ENCODE results near the gene SUPT3H. TPM values are rescaled to one million over a fixed set of nuclear protein-coding genes. Genes with fewer than 3 reads are reported as not detected.

SUPT3H gene
- 6.7 TPM for total RNA-seq
- long read RNA-seq, partial matches to known transcripts = 0 of 1 reads
- long read RNA-seq, other reads (novel, unspliced or antisense) = 1 of 1 reads

DNA sequence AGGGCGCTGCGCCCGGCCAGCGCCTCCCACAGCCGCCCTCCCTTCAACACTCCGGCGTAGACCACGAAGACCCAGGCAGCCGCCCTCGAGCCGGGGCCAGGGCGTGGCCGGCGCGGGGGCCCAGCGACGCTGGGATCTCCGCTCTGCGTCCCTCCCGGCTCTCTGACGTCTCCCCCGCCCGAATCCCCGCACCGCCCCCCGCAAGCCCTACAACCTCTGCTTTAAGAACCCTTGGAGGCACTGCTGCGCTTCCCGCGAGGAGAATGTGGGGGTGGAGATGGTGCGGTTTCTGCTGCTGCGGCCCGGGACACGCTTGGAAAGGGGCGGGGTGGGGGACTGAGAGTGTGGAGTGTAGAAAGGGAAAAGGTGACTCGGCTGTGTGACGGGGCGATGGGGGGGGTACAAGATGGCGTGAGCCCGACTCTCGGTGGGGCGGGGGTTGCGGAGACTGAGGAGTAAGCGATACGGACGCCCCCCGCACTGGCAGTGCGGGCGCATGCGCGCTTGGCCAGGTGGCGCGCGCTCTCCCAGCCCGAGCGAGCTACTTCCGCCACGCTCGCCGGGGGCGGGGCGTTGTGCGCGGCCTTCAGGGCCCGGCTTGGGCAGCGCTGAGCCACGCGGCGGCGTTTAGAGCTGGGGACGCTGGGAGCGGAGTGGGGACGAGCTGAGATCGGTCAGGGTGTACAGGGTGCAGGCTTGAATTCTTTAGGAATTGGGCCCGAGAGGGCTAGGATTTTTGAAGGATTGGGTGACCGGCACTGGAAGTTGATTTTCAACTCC lies at the start of gene SUPT3H:
TSS of gene SUPT3H (minus strand) at position 381 of the 780 bp plus-strand sequence.
- Histone ChIP-seq H3K36me3 (no peaks in the 10 kb centered on the region), H3K4me1 (peaks cover 20% of the 10 kb centered on the region), H3K4me3 (peak within 1 kb of the TSS; percentile 77), H3K27me3 (ENCODE audit: low read depth) (no peaks in the 10 kb centered on the region), H3K27ac (peak within 1 kb of the TSS; percentile 97), H3K9me3 (no peaks in the 10 kb centered on the region)
- DNase-seq (peak; percentile 94), ATAC-seq (peak; percentile 98)
- intact Hi-C loops (cut with DNase I) = no loop called here
- TF ChIP-seq, protein P1, sequence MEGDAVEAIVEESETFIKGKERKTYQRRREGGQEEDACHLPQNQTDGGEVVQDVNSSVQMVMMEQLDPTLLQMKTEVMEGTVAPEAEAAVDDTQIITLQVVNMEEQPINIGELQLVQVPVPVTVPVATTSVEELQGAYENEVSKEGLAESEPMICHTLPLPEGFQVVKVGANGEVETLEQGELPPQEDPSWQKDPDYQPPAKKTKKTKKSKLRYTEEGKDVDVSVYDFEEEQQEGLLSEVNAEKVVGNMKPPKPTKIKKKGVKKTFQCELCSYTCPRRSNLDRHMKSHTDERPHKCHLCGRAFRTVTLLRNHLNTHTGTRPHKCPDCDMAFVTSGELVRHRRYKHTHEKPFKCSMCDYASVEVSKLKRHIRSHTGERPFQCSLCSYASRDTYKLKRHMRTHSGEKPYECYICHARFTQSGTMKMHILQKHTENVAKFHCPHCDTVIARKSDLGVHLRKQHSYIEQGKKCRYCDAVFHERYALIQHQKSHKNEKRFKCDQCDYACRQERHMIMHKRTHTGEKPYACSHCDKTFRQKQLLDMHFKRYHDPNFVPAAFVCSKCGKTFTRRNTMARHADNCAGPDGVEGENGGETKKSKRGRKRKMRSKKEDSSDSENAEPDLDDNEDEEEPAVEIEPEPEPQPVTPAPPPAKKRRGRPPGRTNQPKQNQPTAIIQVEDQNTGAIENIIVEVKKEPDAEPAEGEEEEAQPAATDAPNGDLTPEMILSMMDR (IDR thresholded peaks at IDR 0.05) = peak; percentile 31

DNA sequence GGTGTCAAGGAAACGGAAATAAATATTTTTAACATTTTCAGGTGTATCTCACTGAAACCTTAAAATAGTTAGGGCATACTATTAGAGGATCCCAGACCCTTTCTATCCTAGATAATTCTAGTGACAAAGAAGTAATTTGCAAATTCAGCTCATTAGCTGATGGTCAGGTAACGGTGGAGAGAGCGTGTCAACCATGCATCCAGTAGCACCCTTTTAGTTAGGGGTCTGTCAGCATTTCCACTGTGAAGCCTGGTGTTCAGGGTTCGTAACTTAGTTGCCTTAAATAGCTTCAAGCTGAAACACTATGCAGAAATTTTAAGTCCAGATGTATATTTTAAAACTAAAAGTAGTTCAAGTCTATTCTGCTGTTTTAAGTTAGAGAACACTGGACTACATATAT lies 48.5 kb upstream of the SUPT3H start:
- H3K4me3 ChIP-seq = no peak overlapping the region
- no peaks in the 10 kb centered on the region for H3K9me3 ChIP-seq
- H3K27ac ChIP-seq = no peak overlapping the region
- DNase-seq (no peak), ATAC-seq (no peak)
- H3K36me3 ChIP-seq = no peaks in the 10 kb centered on the region
- intact Hi-C loops (cut with DNase I) = loop anchor here (10.0 kb wide), 1 partner anchor 289 kb away; no protein-coding TSS in a partner anchor
- TF ChIP-seq, protein P1 (IDR thresholded peaks at IDR 0.05) = no peak
- peaks cover 18% of the 10 kb centered on the region for H3K4me1 ChIP-seq
- H3K27me3 ChIP-seq (ENCODE audit: low read depth) = peaks cover 16% of the 10 kb centered on the region

DNA sequence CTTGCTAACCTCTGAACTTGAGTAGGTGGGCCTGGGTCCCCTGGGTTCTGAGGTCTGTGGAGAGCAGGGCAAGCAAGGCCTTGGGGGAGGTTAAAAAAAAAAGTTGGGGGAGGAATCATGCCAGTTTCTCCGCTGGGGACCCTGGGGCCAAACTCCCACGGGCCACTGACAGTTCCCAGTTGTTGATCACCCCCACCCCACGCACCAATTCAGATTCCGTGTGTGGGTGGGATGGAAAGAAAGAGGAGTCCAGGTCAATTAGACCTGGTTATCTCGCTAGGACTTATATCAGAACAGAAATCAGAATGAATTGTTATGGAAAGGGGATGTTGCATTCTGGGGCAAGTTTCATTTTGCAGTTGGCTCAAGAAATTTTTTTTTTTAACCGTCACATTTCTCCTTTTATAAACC lies 46.7 kb upstream of the SUPT3H start:
- DNase-seq (no peak), ATAC-seq (no peak)
- TF ChIP-seq, protein P1 (IDR thresholded peaks at IDR 0.05) = no peak
- Histone ChIP-seq H3K4me1 (peaks cover 36% of the 10 kb centered on the region), H3K9me3 (no peaks in the 10 kb centered on the region), H3K4me3 (peak overlapping the region; percentile 60), H3K27me3 (ENCODE audit: low read depth) (peaks cover 33% of the 10 kb centered on the region), H3K36me3 (no peaks in the 10 kb centered on the region), H3K27ac (peak overlapping the region; percentile 78)
- intact Hi-C loops (cut with DNase I) = loop anchor here (10.0 kb wide), 1 partner anchor 290 kb away; no protein-coding TSS in a partner anchor

DNA sequence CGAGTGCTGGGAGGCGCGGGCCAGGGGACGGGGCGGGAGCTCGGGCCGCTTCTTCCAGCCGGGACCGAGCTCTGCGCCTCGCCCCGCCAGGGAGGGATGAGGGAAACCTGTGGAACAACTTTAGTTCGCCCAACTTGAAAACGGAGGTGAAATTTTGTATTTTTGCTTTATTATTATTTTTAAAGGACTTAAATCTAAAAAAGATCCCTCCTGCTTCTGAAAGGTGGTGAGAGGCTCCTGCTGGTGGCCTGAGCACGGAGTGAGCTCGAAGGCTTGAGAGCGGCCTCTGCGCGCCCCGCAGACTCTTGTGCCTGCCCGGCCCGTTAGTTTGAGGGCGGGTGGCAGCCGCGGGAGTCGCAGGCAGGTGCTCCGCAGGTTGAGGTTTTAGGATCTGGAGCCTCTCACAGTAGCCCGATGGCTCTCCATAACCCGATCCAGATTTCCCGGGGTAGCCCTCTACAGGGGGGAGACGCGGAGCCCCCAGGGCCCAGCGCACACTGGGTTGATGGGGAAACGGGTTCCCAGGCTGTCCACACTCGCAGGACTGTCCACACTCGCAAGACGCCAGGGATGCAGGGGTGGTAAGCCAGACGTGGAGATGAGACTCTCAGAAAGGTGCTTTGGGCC lies 46.2 kb upstream of the SUPT3H start:
- H3K4me1 ChIP-seq = peaks cover 39% of the 10 kb centered on the region
- H3K27me3 ChIP-seq (ENCODE audit: low read depth) = peaks cover 38% of the 10 kb centered on the region
- peak; percentile 31 to 36 for ATAC-seq
- peak; percentile 70 for DNase-seq
- H3K4me3 ChIP-seq = peak overlapping the region; percentile 60
- H3K36me3 ChIP-seq = no peaks in the 10 kb centered on the region
- intact Hi-C loops (cut with DNase I) = loop anchor here (10.0 kb wide), 1 partner anchor 291 kb away; no protein-coding TSS in a partner anchor
- H3K9me3 ChIP-seq = no peaks in the 10 kb centered on the region
- TF ChIP-seq, protein P1 (IDR thresholded peaks at IDR 0.05) = no peak
- H3K27ac ChIP-seq = peak overlapping the region; percentile 78

DNA sequence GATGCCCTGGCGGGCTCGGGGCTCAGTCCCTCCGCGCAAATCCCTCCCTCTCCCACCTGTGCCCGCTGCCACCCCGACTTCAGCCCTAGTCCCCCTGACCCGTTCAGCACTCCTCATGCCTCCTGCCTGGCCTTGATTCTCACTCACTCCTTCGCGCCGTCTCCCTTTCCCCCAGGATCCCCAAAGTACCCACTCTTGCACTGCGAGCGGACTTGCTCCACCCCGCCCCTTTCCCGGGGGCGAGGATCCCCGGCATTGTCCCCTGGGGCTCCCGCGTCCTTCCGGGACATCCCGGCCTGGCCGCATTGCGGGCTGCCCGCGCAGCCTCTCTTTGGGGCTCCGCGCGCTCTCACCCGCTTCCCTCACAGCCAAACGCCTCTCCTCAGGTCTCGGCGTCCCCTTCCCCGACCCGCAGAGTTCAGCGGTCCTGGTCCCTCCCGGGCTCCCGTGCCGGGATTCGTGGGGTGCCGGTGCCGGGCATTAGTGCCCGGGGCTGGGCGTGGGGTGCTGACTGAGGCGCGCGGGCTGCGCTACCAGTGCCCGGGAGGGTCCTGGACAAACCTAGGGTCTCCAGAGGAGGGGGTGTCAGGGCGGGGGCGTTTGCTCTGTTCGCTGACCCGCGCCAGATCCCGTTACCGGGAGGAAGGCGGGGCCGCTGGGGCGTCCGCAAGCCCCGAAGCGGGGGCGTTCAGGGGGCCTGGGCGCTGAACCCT lies 45.5 kb upstream of the SUPT3H start:
- intact Hi-C loops (cut with DNase I) = loop anchor here (10.0 kb wide), 1 partner anchor 292 kb away; no protein-coding TSS in a partner anchor
- peaks cover 41% of the 10 kb centered on the region for H3K27me3 ChIP-seq (ENCODE audit: low read depth)
- ATAC-seq = peak; percentile 27 to 53

More for the DNA sequence above, 45.5 kb upstream of the SUPT3H start:
- Histone ChIP-seq H3K36me3 (no peaks in the 10 kb centered on the region), H3K27ac (peak overlapping the region; percentile 78), H3K4me3 (peak overlapping the region; percentile 60), H3K4me1 (peaks cover 39% of the 10 kb centered on the region), H3K9me3 (no peaks in the 10 kb centered on the region)
- TF ChIP-seq, protein P1 (IDR thresholded peaks at IDR 0.05) = no peak
- peak; percentile 63 for DNase-seq
